Stimulated activated memory B cell treated with anti-CD40 and anti-IgM and Interleukin-4, amounts not matched to agents 10 μg/mL and 1 μg/mL and 100 μg/mL, for 72 hours (primary cell): ENCODE measurements around the gene NADK2.
A peak's percentile ranks its signal among the peaks of the same experiment; 100 is the strongest.

Source experiments
- ATAC-seq: fragments of 150-1000 bp; cut with Tn5 transposase; 2 replicates; pipeline ENCODE4 v1.10.0; 2021
- H3K27ac Mint-ChIP-seq: one replicate; pipeline ENCODE4 v1.8.0; 2022; ENCODE audit warnings: mild to moderate bottlenecking, mixed read lengths
- H3K27me3 Mint-ChIP-seq: one replicate; pipeline ENCODE4 v1.8.0; 2022; ENCODE audit warnings: mixed read lengths
- H3K36me3 Mint-ChIP-seq: one replicate; pipeline ENCODE4 v1.8.0; 2022; ENCODE audit warnings: mixed read lengths
- H3K4me1 Mint-ChIP-seq: one replicate; pipeline ENCODE4 v1.8.0; 2022; ENCODE audit warnings: mixed read lengths
- H3K4me3 Mint-ChIP-seq: one replicate; pipeline ENCODE4 v1.8.0; 2022; ENCODE audit warnings: mild to moderate bottlenecking, moderate library complexity, mixed read lengths
- H3K9me3 Mint-ChIP-seq: one replicate; pipeline ENCODE4 v1.8.0; 2022; ENCODE audit warnings: mixed read lengths

The NADK2 gene

GRCh38 chr5:36264202-36264760 is 22.6 kb upstream of the NADK2 start:
- Mint-ChIP-seq H3K27ac (no peak overlapping the region), H3K9me3 (no peaks in the 10 kb centered on the region), H3K4me3 (no peak overlapping the region), H3K36me3 (no peaks in the 10 kb centered on the region), H3K4me1 (no peaks in the 10 kb centered on the region), H3K27me3 (peaks cover 10% of the 10 kb centered on the region)
- no peak for ATAC-seq

- no peaks in the 10 kb centered on the region for H3K36me3 Mint-ChIP-seq
- peaks cover 10% of the 10 kb centered on the region for H3K27me3 Mint-ChIP-seq
- no peak overlapping the region for H3K27ac Mint-ChIP-seq
- H3K4me1 Mint-ChIP-seq, result no peaks in the 10 kb centered on the region
- no peak for ATAC-seq
- no peaks in the 10 kb centered on the region for H3K9me3 Mint-ChIP-seq
- H3K4me3 Mint-ChIP-seq, result no peak overlapping the region
Measured at GRCh38 chr5:36261186-36261585, 19.5 kb upstream of the NADK2 start.

- Mint-ChIP-seq H3K9me3 (no peaks in the 10 kb centered on the region), H3K27ac (no peak overlapping the region)
- no peak for ATAC-seq
Measured at GRCh38 chr5:36253575-36253974, 11.8 kb upstream of the NADK2 start.

GRCh38 chr5:36252722-36253365 is 11.1 kb upstream of the NADK2 start:
- H3K27ac Mint-ChIP-seq, result no peak overlapping the region
- no peaks in the 10 kb centered on the region for H3K9me3 Mint-ChIP-seq
- H3K4me3 Mint-ChIP-seq, result no peak overlapping the region
- no peaks in the 10 kb centered on the region for H3K4me1 Mint-ChIP-seq
- H3K36me3 Mint-ChIP-seq, result no peaks in the 10 kb centered on the region
- no peak for ATAC-seq
- H3K27me3 Mint-ChIP-seq, result no peaks in the 10 kb centered on the region

More at GRCh38 chr5:36253575-36253974, 11.8 kb upstream of the NADK2 start:
- H3K4me1 Mint-ChIP-seq, result no peaks in the 10 kb centered on the region
- H3K27me3 Mint-ChIP-seq, result no peaks in the 10 kb centered on the region
- no peak overlapping the region for H3K4me3 Mint-ChIP-seq
- no peaks in the 10 kb centered on the region for H3K36me3 Mint-ChIP-seq

GRCh38 chr5:36251218-36251617 is 9.5 kb upstream of the NADK2 start:
- Mint-ChIP-seq H3K27ac (no peak overlapping the region), H3K4me1 (no peaks in the 10 kb centered on the region), H3K27me3 (no peaks in the 10 kb centered on the region), H3K9me3 (no peaks in the 10 kb centered on the region), H3K4me3 (no peak overlapping the region), H3K36me3 (no peaks in the 10 kb centered on the region)
- no peak for ATAC-seq

- Mint-ChIP-seq H3K4me1 (no peaks in the 10 kb centered on the region), H3K9me3 (no peaks in the 10 kb centered on the region), H3K27me3 (no peaks in the 10 kb centered on the region)
Measured at GRCh38 chr5:36250427-36250826, 8.7 kb upstream of the NADK2 start.

GRCh38 chr5:36246036-36246800 is 4.5 kb upstream of the NADK2 start:
- Mint-ChIP-seq H3K27ac (no peak overlapping the region), H3K4me3 (no peak overlapping the region), H3K36me3 (no peaks in the 10 kb centered on the region), H3K4me1 (peaks cover 18% of the 10 kb centered on the region), H3K27me3 (no peaks in the 10 kb centered on the region), H3K9me3 (no peaks in the 10 kb centered on the region)
- no peak for ATAC-seq

More at GRCh38 chr5:36250427-36250826, 8.7 kb upstream of the NADK2 start:
- no peak for ATAC-seq
- Mint-ChIP-seq H3K4me3 (no peak overlapping the region), H3K36me3 (no peaks in the 10 kb centered on the region), H3K27ac (no peak overlapping the region)

GRCh38 chr5:36244076-36244475 is 2.4 kb upstream of the NADK2 start:
- ATAC-seq, result no peak
- peak overlapping the region; percentile 88 for H3K27ac Mint-ChIP-seq
- H3K4me1 Mint-ChIP-seq, result peaks cover 37% of the 10 kb centered on the region
- no peaks in the 10 kb centered on the region for H3K27me3 Mint-ChIP-seq
- H3K4me3 Mint-ChIP-seq, result peak overlapping the region; percentile 29
- no peaks in the 10 kb centered on the region for H3K9me3 Mint-ChIP-seq
- no peaks in the 10 kb centered on the region for H3K36me3 Mint-ChIP-seq

GRCh38 chr5:36243653-36244052 is 1.9 kb upstream of the NADK2 start:
- Mint-ChIP-seq H3K27me3 (no peaks in the 10 kb centered on the region), H3K27ac (peak overlapping the region; percentile 88), H3K9me3 (no peaks in the 10 kb centered on the region), H3K4me1 (peaks cover 41% of the 10 kb centered on the region), H3K36me3 (no peaks in the 10 kb centered on the region), H3K4me3 (peak overlapping the region; percentile 2)
- no peak for ATAC-seq

GRCh38 chr5:36242534-36243485 is 1.1 kb upstream of the NADK2 start:
- no peaks in the 10 kb centered on the region for H3K27me3 Mint-ChIP-seq
- H3K27ac Mint-ChIP-seq, result peak overlapping the region; percentile 88
- H3K4me1 Mint-ChIP-seq, result peaks cover 47% of the 10 kb centered on the region
- H3K4me3 Mint-ChIP-seq, result peak overlapping the region; percentile 83
- no peaks in the 10 kb centered on the region for H3K36me3 Mint-ChIP-seq
- no peaks in the 10 kb centered on the region for H3K9me3 Mint-ChIP-seq
- ATAC-seq, result no peak

GRCh38 chr5:36240779-36241630 is 720 bp downstream of the NADK2 start:
- Mint-ChIP-seq H3K36me3 (no peaks in the 10 kb centered on the region), H3K4me1 (peaks cover 59% of the 10 kb centered on the region), H3K9me3 (no peaks in the 10 kb centered on the region), H3K4me3 (peak overlapping the region; percentile 80), H3K27ac (peak overlapping the region; percentile 88), H3K27me3 (no peaks in the 10 kb centered on the region)
- peak; percentile 54 for ATAC-seq

- no peaks in the 10 kb centered on the region for H3K27me3 Mint-ChIP-seq
- H3K9me3 Mint-ChIP-seq, result no peaks in the 10 kb centered on the region
- peaks cover 59% of the 10 kb centered on the region for H3K4me1 Mint-ChIP-seq
- no peak for ATAC-seq
- H3K27ac Mint-ChIP-seq, result peak overlapping the region; percentile 88
- H3K36me3 Mint-ChIP-seq, result no peaks in the 10 kb centered on the region
- H3K4me3 Mint-ChIP-seq, result no peak overlapping the region
Measured at GRCh38 chr5:36239370-36240293, 2.1 kb downstream of the NADK2 start.

GRCh38 chr5:36238502-36239295 is 3.0 kb downstream of the NADK2 start:
- H3K27me3 Mint-ChIP-seq, result no peaks in the 10 kb centered on the region
- no peak overlapping the region for H3K27ac Mint-ChIP-seq
- H3K4me1 Mint-ChIP-seq, result peaks cover 54% of the 10 kb centered on the region
- H3K4me3 Mint-ChIP-seq, result no peak overlapping the region
- no peak for ATAC-seq
- no peaks in the 10 kb centered on the region for H3K36me3 Mint-ChIP-seq
- no peaks in the 10 kb centered on the region for H3K9me3 Mint-ChIP-seq
